ENCODE data around the gene CRAMP1. TPM values are rescaled to one million over a fixed set of nuclear protein-coding genes. Genes with fewer than 3 reads are reported as not detected.

CRAMP1 gene
- total RNA-seq, 1 experiment from 2014 or later, result 28.8 TPM

DNA sequence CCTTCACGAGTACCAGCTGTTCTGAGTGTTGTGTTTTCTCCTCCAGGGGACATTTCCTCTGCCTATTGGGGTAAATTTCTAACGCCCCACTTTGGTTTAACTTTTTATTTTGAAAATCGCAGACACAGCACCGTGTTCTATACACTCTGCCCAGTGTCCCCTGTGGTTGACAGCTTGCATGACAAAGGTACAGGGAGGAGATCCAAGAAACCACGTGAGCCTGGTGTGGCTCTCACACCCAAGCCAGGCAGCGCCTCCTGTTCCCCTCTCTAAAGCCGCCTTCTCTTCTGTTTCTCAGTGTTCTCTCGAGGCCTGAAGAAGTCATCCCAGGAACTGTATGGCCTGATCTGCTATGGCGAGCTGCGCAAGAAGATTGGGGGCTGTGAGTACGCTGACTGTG lies 25.4 kb downstream of the CRAMP1 start:
- POLR2A ChIA-PET, result no interaction called here
- CTCF ChIA-PET, result no interaction called here
- Histone ChIP-seq H3K27ac (ENCODE audit: low read length) (no peak overlapping the region), H3K4me3 (ENCODE audit: low read depth in 2 of 2, low read length in 2 of 2) (no peak overlapping the region), H3K4me1 (ENCODE audit: control insufficient read depth, insufficient read depth, low read length) (no peaks in the 10 kb centered on the region), H3K27me3 (ENCODE audit: control insufficient read depth, insufficient read depth, low read length) (no peaks in the 10 kb centered on the region), H3K36me3 (ENCODE audit: control insufficient read depth, insufficient read depth, low read length) (peaks cover 10% of the 10 kb centered on the region), H3K9me3 (ENCODE audit: control insufficient read depth, insufficient read depth, low read depth, low read length) (no peaks in the 10 kb centered on the region)
- BruUV-seq (replicated peaks), result no TSS peak
- TF ChIP-seq TCF7L2 (IDR thresholded peaks at IDR 0.05; ENCODE audit: low read depth, low read length) (no peak), SIN3A (IDR thresholded peaks at IDR 0.05; ENCODE audit: borderline replicate concordance, insufficient read depth, low read depth, low read length) (no peak), POLR2AphosphoS5 (IDR thresholded peaks at IDR 0.05; ENCODE audit: low read depth, low read length) (no peak)
- TF ChIP-seq, protein P1, sequence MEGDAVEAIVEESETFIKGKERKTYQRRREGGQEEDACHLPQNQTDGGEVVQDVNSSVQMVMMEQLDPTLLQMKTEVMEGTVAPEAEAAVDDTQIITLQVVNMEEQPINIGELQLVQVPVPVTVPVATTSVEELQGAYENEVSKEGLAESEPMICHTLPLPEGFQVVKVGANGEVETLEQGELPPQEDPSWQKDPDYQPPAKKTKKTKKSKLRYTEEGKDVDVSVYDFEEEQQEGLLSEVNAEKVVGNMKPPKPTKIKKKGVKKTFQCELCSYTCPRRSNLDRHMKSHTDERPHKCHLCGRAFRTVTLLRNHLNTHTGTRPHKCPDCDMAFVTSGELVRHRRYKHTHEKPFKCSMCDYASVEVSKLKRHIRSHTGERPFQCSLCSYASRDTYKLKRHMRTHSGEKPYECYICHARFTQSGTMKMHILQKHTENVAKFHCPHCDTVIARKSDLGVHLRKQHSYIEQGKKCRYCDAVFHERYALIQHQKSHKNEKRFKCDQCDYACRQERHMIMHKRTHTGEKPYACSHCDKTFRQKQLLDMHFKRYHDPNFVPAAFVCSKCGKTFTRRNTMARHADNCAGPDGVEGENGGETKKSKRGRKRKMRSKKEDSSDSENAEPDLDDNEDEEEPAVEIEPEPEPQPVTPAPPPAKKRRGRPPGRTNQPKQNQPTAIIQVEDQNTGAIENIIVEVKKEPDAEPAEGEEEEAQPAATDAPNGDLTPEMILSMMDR (IDR thresholded peaks at IDR 0.05), result no peak
- TF ChIP-seq, protein P2, sequence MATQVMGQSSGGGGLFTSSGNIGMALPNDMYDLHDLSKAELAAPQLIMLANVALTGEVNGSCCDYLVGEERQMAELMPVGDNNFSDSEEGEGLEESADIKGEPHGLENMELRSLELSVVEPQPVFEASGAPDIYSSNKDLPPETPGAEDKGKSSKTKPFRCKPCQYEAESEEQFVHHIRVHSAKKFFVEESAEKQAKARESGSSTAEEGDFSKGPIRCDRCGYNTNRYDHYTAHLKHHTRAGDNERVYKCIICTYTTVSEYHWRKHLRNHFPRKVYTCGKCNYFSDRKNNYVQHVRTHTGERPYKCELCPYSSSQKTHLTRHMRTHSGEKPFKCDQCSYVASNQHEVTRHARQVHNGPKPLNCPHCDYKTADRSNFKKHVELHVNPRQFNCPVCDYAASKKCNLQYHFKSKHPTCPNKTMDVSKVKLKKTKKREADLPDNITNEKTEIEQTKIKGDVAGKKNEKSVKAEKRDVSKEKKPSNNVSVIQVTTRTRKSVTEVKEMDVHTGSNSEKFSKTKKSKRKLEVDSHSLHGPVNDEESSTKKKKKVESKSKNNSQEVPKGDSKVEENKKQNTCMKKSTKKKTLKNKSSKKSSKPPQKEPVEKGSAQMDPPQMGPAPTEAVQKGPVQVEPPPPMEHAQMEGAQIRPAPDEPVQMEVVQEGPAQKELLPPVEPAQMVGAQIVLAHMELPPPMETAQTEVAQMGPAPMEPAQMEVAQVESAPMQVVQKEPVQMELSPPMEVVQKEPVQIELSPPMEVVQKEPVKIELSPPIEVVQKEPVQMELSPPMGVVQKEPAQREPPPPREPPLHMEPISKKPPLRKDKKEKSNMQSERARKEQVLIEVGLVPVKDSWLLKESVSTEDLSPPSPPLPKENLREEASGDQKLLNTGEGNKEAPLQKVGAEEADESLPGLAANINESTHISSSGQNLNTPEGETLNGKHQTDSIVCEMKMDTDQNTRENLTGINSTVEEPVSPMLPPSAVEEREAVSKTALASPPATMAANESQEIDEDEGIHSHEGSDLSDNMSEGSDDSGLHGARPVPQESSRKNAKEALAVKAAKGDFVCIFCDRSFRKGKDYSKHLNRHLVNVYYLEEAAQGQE (IDR thresholded peaks at IDR 0.05; ENCODE audit: insufficient read depth in 1 of 2, low read depth in 2 of 2, low read length in 1 of 2), result no peak
- in situ Hi-C loops (cut with HindIII; ENCODE audit: low pct_unique_long_range_greater_than_20kb, low sequenced_read_pairs) (no loop called here), intact Hi-C loops (cut with micrococcal nuclease; ENCODE audit: unreplicated experiment) (no loop called here)
- no peak for ATAC-seq
- no peak for DNase-seq (ENCODE audit: low read depth, low spot score)

DNA sequence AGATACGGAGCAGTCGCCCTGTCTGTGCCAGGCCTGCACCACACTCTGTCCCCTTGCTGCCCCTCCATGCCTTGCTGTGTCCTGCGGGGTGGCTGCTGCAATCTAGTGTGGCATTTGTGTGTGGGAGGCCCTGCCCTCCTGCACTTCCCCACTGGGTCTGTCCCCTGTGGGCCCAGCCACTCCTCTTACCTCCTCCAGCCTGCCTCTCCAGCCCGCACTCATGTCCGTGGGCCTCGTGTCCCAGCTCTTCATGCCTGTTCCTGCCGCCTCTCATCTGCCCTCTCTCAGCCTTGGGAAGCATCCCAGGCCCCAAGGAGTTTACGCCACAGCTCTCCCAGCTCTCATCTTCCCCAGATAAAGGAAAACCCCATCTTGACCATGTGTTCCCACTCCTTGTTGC lies 26.6 kb downstream of the CRAMP1 start:
- no peaks in the 10 kb centered on the region for H3K27me3 ChIP-seq (ENCODE audit: control insufficient read depth, insufficient read depth, low read length)
- no peak overlapping the region for H3K27ac ChIP-seq (ENCODE audit: low read length)
- ChIA-PET POLR2A (no interaction called here), CTCF (interaction anchor here (0.6 kb wide), 1 partner anchor 581 kb away, joined by 8 read pairs; no protein-coding TSS in a partner anchor)
- no peak for DNase-seq (ENCODE audit: low read depth, low spot score)
- no peak overlapping the region for H3K4me3 ChIP-seq (ENCODE audit: low read depth in 2 of 2, low read length in 2 of 2)
- peaks cover 9% of the 10 kb centered on the region for H3K36me3 ChIP-seq (ENCODE audit: control insufficient read depth, insufficient read depth, low read length)
- H3K4me1 ChIP-seq (ENCODE audit: control insufficient read depth, insufficient read depth, low read length), result no peaks in the 10 kb centered on the region
- BruUV-seq (replicated peaks), result no TSS peak
- H3K9me3 ChIP-seq (ENCODE audit: control insufficient read depth, insufficient read depth, low read depth, low read length), result no peaks in the 10 kb centered on the region
- in situ Hi-C loops (cut with HindIII; ENCODE audit: low pct_unique_long_range_greater_than_20kb, low sequenced_read_pairs), result no loop called here
- no peak for ATAC-seq
- intact Hi-C loops (cut with micrococcal nuclease; ENCODE audit: unreplicated experiment), result no loop called here
- TF ChIP-seq SIN3A (IDR thresholded peaks at IDR 0.05; ENCODE audit: borderline replicate concordance, insufficient read depth, low read depth, low read length) (no peak), TCF7L2 (IDR thresholded peaks at IDR 0.05; ENCODE audit: low read depth, low read length) (no peak), POLR2AphosphoS5 (IDR thresholded peaks at IDR 0.05; ENCODE audit: low read depth, low read length) (no peak)
- TF ChIP-seq, protein P2 (IDR thresholded peaks at IDR 0.05; ENCODE audit: insufficient read depth in 1 of 2, low read depth in 2 of 2, low read length in 1 of 2), result no peak
- TF ChIP-seq, protein P1 (IDR thresholded peaks at IDR 0.05), result no peak
